ENCODE results near the gene WFIKKN1.

The WFIKKN1 gene

DNA sequence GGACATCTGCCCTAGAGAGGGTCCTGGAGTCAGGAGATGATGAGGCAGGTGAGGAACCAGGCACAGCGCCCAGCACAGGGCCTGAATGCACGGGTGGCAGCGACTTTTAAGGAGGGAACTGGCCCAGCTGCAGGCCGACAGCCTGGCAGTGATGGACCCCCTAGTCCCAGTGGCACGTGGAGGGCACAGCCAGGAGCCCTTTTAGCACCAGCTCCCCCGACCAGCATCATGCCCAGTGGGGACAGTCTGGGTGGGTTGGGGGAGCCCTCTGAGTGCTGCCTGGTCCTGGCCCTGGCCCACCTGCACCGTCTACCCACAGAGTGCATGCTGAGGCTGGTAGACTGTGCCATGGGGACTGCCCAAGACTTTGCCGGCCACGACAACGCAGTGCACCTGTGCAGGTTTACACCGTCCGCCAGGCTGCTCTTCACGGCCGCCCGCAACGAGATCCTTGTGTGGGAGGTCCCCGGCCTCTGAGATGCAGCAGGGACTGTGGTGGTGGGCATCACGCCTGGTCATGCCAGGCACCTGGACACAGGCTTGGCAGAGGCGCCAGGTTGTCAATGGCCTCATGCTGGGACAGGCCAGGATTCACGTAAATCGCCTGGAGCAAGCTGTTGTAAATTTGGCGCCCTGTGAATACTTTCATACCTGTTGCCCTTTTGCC lies 36.5 kb downstream of the WFIKKN1 start (continued):
- no peak for TF ChIP-seq ZBTB49 (tag by site-specific recombination; IDR thresholded peaks at IDR 0.05; ENCODE audit: low read depth)
- TF ChIP-seq ZNF624 (tag by site-specific recombination; IDR thresholded peaks at IDR 0.05), result no peak
- no peak for TF ChIP-seq ZNF785 (tag by site-specific recombination; IDR thresholded peaks at IDR 0.05)
- TF ChIP-seq ZNF26 (tag by site-specific recombination; IDR thresholded peaks at IDR 0.05), result no peak

GRCh38 chr16:667780-668518 lies 37.2 kb downstream of the WFIKKN1 start, which contains the start of gene RHOT2:
Gene RHOT2, plus strand, starts transcription at chr16:668132. Its CDS starts 68 bp downstream, at chr16:668200.
- no peaks in the 10 kb centered on the region for H3K4me1 ChIP-seq (ENCODE audit: control insufficient read depth, insufficient read depth, low read length)
- POLR2A ChIA-PET, result interaction anchor here (0.8 to 6.7 kb wide), 6 partner anchors 9 to 96 kb away, joined by 3 to 57 read pairs (median 6); partner anchors contain the start of genes JMJD8, RHBDL1, STUB1 and WDR90
- peaks cover 0 to 60% of the 10 kb centered on the region in 2 experiments; a peak in 2 of 3 replicates for H3K36me3 ChIP-seq (ENCODE audit: control insufficient read depth in 2 of 2, insufficient read depth in 1 of 2, low read length in 2 of 2)
- H3K27ac ChIP-seq (ENCODE audit: extremely low read depth, low read depth, low read length), result peak within 1 kb of the TSS; percentile 92
- CTCF ChIA-PET, result interaction anchor here (0.7 to 1.8 kb wide), 6 partner anchors 9 to 91 kb away, joined by 3 to 7 read pairs (median 4); no protein-coding TSS in a partner anchor
- H3K4me3 ChIP-seq (ENCODE audit: low read depth, low read length), result peak within 1 kb of the TSS; percentile 90
- no peaks in the 10 kb centered on the region for H3K9me3 ChIP-seq (ENCODE audit: control insufficient read depth, insufficient read depth, low read depth, low read length)
- TF ChIP-seq GLIS2 (tag by site-specific recombination; IDR thresholded peaks at IDR 0.05) (peak; percentile 66; the same call in 1 of the 2 replicates), ZNF571 (tag by site-specific recombination; IDR thresholded peaks at IDR 0.05) (no peak), ZNF18 (tag by site-specific recombination; IDR thresholded peaks at IDR 0.05) (no peak), HOXA7 (CRISPR knock-in tag; IDR thresholded peaks at IDR 0.05; ENCODE audit: borderline replicate concordance) (no peak), ZNF416 (tag by site-specific recombination; IDR thresholded peaks at IDR 0.05) (no peak), YY1 (tag by site-specific recombination; IDR thresholded peaks at IDR 0.05) (peak; percentile 91), ZBTB7A (tag by site-specific recombination; IDR thresholded peaks at IDR 0.05; ENCODE audit: low read depth) (peak; percentile 95), ZNF626 (tag by site-specific recombination; IDR thresholded peaks at IDR 0.05) (no peak; the same call in 1 of the 2 replicates), ZBTB20 (tag by site-specific recombination; IDR thresholded peaks at IDR 0.05) (no peak), KLF10 (tag by site-specific recombination; IDR thresholded peaks at IDR 0.05) (peak; percentile 79), REST (tag by site-specific recombination; IDR thresholded peaks at IDR 0.05) (no peak), ZNF623 (tag by site-specific recombination; IDR thresholded peaks at IDR 0.05) (no peak), ZNF292 (tag by site-specific recombination; IDR thresholded peaks at IDR 0.05; ENCODE audit: borderline replicate concordance, low read depth) (no peak), ZNF174 (tag by site-specific recombination; IDR thresholded peaks at IDR 0.05) (no peak), ZNF658 (tag by site-specific recombination; IDR thresholded peaks at IDR 0.05) (no peak), ZNF768 (tag by site-specific recombination; IDR thresholded peaks at IDR 0.05) (no peak; the same call in 1 of the 2 replicates)
- TF ChIP-seq, protein P1, sequence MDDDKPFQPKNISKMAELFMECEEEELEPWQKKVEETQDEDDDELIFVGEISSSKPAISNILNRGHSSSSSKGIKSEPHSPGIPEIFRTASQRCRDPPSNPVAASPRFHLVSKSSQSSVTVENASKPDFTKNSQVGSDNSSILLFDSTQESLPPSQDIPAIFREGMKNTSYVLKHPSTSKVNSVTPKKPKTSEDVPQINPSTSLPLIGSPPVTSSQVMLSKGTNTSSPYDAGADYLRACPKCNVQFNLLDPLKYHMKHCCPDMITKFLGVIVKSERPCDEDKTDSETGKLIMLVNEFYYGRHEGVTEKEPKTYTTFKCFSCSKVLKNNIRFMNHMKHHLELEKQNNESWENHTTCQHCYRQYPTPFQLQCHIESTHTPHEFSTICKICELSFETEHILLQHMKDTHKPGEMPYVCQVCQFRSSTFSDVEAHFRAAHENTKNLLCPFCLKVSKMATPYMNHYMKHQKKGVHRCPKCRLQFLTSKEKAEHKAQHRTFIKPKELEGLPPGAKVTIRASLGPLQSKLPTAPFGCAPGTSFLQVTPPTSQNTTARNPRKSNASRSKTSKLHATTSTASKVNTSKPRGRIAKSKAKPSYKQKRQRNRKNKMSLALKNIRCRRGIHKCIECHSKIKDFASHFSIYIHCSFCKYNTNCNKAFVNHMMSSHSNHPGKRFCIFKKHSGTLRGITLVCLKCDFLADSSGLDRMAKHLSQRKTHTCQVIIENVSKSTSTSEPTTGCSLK (tag by site-specific recombination; IDR thresholded peaks at IDR 0.05), result no peak

Measured in HEK293 (cell line).